ENCODE data around the gene TULP1. TPM values are rescaled to one million over a fixed set of nuclear protein-coding genes. Genes with fewer than 3 reads are reported as not detected.
A peak's percentile ranks its signal among the peaks of the same experiment; 100 is the strongest.

The TULP1 gene
- total and polyA plus RNA-seq, 2 of the 13 experiments (the other 11 are each of a cell fraction or from before 2014, with no cell fraction given) = not detected

- peak; percentile 57; the same call in 1 of the 2 replicates for TF ChIP-seq ZNF280D (CRISPR knock-in tag; IDR thresholded peaks at IDR 0.05)
- peak; percentile 45; the same call in 1 of the 2 replicates for TF ChIP-seq HOMEZ (CRISPR knock-in tag; IDR thresholded peaks at IDR 0.05; ENCODE audit: low read depth)
- TF ChIP-seq CAMTA2 (CRISPR knock-in tag; IDR thresholded peaks at IDR 0.05; ENCODE audit: borderline replicate concordance) = no peak
- TF ChIP-seq ZNF766 (CRISPR knock-in tag; IDR thresholded peaks at IDR 0.05; ENCODE audit: borderline replicate concordance) = peak; percentile 89
- peak; percentile 38; the same call in 1 of the 2 replicates for TF ChIP-seq HMGXB3 (CRISPR knock-in tag; IDR thresholded peaks at IDR 0.05; ENCODE audit: borderline replicate concordance)
- TF ChIP-seq HBP1 (CRISPR knock-in tag; IDR thresholded peaks at IDR 0.05; ENCODE audit: low read depth) = peak; percentile 74; the same call in 1 of the 2 replicates
- TF ChIP-seq FOSL2 (CRISPR knock-in tag; IDR thresholded peaks at IDR 0.05) = no peak
- 0 out of 2 replicates have a peak, but pooled peaks have one; percentile 27 for TF ChIP-seq ZNF576 (CRISPR knock-in tag; IDR thresholded peaks at IDR 0.05)
- TF ChIP-seq ZNF678 (CRISPR knock-in tag; IDR thresholded peaks at IDR 0.05) = no peak
- no peak for TF ChIP-seq MAFK (conservative IDR thresholded peaks at IDR 0.05 in 1 of 2, IDR thresholded peaks at IDR 0.05 in 1 of 2; ENCODE audit: low read length in 2 of 2)
- TF ChIP-seq TCF12 (IDR thresholded peaks at IDR 0.05) = no peak
- TF ChIP-seq TCF12 (CRISPR knock-in tag; IDR thresholded peaks at IDR 0.05) = no peak
- TF ChIP-seq ZNF143 (CRISPR knock-in tag; IDR thresholded peaks at IDR 0.05) = peak; percentile 44
Observed at GRCh38 chr6:35452183-35453090, 60.3 kb downstream of the TULP1 start, which contains the start of gene FANCE (continued).
